SK-N-SH (cell line): Measurements from ENCODE around the gene IRAK4.

Experiments
- MEF2A ChIP-seq: IDR thresholded peaks from 2 replicates; pipeline ENCODE4 v1.4.0; 2012; ENCODE audit warnings: low read depth, borderline replicate concordance
- NFIC ChIP-seq: IDR thresholded peaks from 2 replicates; pipeline ENCODE4 v1.4.0; 2012; ENCODE audit warnings: borderline replicate concordance
- RAD21 ChIP-seq: IDR thresholded peaks from 2 replicates; pipeline ENCODE4 v1.6.1; 2012; ENCODE audit warnings: mild to moderate bottlenecking, low read length
- YY1 ChIP-seq: IDR thresholded peaks from 2 replicates; pipeline ENCODE4 v1.4.0; 2012; ENCODE audit warnings: low read depth, mild to moderate bottlenecking
- TF ChIP-seq, protein P1 (sequence below): fragments of 200-600 bp; sonication (generic); IDR thresholded peaks from 2 replicates; pipeline ENCODE4 v1.6.1; 2017; ENCODE audit warnings: antibody characterized with exemption, mild to moderate bottlenecking, moderate library complexity

DNA sequence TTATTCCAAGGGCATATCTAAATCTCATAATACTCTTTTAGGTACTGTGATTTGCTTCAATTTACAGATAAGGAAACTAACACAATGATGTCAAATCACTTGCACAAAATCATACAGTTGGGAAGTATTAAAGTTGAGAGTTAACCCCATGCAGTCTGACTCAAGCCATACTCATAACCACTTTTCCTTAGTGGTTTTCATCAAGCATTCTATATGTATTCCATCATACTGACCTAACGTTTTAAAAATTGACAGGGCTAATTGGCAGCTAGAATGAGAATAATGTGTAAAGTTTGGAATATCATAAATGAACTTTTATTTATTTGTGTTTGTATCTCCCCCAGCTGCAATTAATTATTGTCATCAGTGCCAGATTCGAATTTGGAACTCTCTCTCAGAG lies 21.1 kb upstream of the IRAK4 start:
- TF ChIP-seq RAD21 (no peak), YY1 (no peak), NFIC (0 out of 2 replicates have a peak, but pooled peaks have one; percentile 17), MEF2A (no peak)
- TF ChIP-seq, protein P1, sequence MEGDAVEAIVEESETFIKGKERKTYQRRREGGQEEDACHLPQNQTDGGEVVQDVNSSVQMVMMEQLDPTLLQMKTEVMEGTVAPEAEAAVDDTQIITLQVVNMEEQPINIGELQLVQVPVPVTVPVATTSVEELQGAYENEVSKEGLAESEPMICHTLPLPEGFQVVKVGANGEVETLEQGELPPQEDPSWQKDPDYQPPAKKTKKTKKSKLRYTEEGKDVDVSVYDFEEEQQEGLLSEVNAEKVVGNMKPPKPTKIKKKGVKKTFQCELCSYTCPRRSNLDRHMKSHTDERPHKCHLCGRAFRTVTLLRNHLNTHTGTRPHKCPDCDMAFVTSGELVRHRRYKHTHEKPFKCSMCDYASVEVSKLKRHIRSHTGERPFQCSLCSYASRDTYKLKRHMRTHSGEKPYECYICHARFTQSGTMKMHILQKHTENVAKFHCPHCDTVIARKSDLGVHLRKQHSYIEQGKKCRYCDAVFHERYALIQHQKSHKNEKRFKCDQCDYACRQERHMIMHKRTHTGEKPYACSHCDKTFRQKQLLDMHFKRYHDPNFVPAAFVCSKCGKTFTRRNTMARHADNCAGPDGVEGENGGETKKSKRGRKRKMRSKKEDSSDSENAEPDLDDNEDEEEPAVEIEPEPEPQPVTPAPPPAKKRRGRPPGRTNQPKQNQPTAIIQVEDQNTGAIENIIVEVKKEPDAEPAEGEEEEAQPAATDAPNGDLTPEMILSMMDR = no peak
